NCI-H1092 (cell line): ENCODE data around the gene DGLUCY.
"Not testable (repeated sequence)": the region's sequence is repeated elsewhere in the genome, so short reads cannot be mapped to it uniquely, and the experiment has no call there.

Experiments used
- DNase-seq: peaks from one replicate; lab custom pipeline; 2025; lab: John Stamatoyannopoulos, UW

Gene DGLUCY

DNA sequence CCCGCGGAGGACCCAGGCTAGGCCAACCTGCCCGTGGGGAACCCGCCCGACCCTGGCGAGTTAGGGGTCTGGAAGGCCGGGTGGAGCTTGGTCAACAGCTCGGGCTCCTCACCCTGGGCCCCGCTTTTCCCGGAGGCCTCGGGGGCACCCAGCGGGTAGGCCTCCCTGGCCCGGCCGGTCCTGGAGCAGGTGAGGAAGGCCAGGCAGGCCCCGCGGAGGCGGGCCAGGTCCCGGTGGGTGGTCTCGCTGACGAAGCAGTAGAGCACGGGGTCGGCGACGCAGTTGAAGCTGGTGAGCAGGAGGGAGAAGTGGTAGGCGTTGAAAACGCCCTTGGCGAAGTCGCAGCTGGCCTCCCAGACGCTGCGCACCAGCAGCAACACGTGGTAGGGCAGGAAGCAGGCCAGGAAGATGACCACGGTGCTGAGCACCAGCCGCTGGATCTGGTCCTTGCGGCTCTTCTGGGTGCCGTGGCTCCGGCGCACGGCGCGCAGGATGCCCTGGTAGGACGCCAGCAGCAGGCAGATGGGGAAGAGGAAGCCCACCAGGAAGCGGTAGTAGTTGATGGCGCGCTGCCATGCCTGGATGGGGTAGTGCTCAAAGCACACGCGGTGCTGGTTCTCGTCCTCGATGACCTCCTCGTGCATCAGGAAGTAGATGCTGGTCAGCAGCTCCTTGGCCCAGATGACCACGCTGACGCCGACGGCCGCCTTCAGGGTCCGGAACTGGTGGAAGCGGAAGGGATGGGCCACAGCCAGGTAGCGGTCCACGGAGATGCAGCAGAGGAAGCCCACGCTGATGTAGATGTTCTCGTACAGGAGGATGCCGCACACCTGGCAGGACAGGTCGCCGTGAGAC lies 120.3 kb downstream of the DGLUCY start:
- DNase-seq: no peak

DNA sequence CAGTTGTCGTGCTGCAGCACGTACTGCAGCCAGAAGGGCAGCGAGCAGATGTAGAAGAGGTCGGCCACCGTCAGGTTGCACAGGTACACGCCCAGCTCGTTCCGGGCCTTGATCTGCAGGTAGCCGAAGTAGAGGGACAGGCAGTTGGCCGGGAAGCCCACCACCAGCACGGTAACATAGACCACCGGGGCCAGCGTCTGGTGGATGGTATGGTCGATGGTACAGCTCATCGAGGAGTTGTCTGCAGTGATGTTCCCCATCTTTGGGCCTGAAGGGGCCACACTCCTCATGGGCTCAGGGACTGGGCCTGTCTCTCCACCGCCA lies 120.9 kb downstream of the DGLUCY start:
- DNase-seq: no peak

DNA sequence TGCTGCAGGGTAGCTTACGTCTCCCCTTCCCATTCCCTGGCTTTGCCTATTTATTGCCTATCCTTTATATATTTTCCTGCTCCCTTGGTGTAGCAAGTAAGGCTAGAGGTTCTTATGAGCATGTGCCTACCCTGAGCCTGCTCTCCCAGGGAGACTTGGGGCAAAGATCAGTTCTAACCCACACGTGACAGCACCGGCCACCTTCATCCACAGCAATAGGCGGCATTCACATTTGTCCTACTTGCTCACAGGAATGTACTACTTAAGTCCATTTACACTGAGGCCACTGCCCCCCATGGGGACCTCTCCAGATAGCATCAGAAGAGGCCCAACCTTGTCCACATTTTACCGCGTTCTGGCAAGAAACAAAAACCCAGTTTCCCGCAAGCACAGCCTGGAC lies 122.0 kb downstream of the DGLUCY start:
- DNase-seq: no peak

DNA sequence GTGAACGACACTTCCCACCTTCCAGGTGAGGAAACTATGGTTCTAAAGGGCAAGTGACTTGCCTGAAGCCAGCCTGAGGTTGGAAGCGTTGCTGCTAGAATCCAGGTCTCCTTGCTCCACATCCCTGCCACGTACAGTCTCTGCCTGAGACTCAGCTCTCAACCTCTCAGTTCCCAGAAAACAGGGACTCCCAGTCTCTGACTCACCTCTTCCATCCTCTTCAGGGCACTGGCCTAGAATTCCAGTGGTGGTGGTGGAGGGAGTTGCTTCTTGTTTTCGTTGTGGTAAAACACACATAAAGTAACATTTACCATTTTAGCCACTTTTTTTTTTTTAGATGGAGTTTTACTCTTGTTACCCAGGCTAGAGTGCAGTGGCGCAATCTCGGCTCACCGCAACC lies 123.3 kb downstream of the DGLUCY start:
- DNase-seq: no peak

DNA sequence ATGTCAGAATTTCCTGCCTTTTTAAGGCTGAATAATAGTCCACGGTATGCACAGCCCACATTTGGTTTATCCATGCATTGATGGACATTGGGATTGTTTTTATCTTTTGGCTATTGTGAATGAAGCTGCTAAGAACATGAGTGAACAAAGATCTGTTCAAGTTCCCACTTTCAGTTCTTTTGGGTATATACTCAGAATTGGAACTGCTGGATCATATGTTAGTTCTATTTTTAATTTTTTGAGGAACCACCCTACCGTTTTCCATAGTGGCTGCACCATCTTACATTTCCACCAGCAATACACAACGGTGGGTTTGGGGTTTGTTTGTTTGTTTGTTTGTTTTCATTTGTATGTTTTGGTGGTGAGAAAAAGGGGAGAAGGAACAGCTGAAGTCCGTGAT lies 124.2 kb downstream of the DGLUCY start:
- DNase-seq: no peak

DNA sequence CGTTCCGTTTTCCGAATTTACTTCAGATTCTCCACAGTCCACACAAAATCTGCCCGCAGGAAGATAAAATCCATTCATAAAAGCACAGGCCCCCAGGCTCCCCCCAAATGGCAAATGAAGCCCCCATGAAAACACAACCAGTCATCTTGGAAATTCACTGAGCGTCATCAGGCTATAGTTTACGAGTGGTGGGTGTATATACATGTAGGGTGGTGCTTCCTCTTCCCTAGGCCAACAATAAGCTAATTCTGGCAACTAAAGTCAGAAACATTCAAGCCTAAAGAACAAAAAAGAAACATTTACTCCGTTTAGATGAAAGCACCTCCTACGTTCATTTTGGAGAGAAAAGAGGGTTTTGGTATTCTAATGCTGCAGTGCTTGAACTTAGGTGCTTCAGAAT lies 124.8 kb downstream of the DGLUCY start:
- no peak for DNase-seq

DNA sequence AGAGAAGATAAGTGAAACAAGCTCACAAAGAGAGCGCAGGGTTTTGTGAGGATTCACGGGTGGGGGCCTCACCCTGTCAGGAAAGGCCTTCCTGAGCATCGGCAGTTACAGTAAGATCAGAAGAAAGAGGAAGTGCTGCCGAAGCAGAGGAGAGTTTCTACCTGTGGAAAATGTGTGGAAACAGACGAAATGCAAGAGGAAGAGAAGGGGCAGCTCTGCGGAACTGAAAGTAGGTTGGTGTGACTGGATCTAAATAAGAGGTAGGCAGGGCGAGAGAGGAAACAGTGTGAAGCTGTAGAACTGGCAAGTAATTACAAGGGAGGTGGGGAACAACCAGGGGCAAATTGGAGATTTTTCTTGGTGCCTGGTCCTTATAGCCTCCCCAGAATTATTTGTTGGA lies 128.0 kb downstream of the DGLUCY start:
- DNase-seq: no peak

DNA sequence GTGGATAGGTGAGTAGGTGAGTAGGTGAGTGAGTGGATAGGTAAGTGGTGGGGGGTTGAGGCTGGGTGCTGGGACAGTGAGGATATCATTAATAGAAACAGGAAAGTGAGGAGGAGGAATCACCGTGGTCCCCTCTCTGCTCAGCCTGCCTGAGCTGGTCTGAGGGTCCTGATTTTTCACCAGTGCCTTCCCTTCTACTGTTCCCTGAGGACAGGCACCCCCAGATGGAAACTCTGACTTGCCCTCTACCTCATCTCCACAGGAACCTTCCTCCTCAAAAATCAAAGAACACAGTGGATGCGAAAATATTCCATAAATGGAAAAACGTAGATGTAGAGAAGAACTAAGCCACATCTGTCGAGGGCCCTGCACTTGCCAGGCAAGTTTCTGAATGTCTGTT lies 128.8 kb downstream of the DGLUCY start:
- no peak for DNase-seq

DNA sequence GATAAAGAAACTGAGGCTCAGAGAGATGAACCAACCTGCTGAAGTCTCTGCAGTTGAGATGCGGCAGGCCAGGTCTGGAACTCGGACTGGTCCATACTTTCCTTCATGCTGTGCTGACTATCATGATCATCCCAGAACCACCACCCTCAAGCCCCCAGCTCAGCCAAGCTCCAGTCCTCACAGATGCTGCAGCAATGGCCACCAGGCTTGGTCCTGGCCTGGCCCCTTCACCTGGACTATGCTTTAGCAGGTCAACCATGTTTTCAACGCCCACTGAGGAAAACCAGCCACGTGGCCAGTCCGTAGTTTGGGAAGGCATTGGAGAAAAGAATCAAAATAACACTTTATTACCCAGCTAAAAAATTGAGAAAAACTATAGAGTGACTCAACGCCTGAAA lies 129.2 kb downstream of the DGLUCY start:
- DNase-seq: no peak

DNA sequence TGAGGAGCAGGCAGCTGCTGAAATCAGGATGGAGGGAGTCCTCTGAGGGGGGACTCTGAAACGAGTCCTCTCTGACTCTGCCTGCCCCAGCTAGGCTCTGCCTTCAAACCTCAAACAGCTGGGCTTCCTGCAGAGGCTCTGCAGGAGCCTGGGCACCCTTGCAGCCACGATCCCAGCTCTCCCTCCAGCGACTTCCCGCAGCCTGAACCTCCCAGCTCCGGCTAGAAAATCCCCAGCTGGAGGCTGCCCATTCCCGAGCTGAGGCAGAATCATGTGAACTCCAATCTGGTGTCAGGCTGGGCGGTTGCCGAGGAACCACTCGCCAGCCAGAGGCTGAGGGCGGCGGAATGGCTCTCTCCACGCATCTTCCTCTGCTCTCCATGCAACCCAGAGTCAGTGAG lies 130.6 kb downstream of the DGLUCY start, which contains the start of gene GPR68:
Gene GPR68, minus strand, starts transcription at position 204 of the 401 bp plus-strand sequence. CDS start 9,654 bp downstream, outside the sequence.
- peak; percentile 56 for DNase-seq

DNA sequence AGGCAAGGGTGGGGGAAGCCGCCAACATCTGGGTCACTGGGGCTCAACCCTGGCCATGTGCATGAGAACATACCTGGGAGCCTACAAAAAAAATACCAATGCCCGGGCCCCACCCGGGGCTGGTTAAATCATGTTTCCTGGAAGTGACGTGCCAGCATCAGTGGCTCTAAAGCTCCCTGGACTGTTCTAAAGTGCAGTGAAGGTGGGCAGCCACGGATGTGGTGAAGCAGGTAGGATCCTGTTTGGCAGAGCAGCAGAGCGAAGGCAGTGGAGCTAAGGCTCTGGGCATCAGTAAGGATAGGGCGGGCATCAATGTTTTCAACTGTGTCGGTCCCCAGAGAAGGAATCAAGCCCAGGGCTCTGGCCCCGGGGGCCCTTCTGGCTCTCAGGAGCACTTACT lies 131.2 kb downstream of the DGLUCY start:
- no peak for DNase-seq

DNA sequence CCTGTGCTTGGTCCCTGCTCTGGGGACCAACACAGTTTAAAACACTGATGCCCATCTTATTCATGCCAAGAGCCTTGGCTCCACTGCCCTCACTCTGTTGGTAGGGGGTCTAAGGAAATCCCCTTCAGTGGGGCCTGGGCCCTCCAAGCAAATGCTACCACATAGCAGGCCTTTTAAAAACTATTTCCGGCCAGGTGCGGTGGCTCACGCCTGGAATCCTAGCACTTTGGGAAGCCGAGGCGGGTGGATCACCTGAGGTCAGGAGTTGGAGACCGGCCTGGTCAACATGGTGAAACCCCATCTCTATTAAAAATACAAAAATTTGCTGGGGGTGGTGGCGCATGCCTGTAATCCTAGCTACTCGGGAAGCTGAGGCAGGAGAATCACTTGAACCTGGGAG lies 131.7 kb downstream of the DGLUCY start:
- not testable (repeated sequence) for DNase-seq

DNA sequence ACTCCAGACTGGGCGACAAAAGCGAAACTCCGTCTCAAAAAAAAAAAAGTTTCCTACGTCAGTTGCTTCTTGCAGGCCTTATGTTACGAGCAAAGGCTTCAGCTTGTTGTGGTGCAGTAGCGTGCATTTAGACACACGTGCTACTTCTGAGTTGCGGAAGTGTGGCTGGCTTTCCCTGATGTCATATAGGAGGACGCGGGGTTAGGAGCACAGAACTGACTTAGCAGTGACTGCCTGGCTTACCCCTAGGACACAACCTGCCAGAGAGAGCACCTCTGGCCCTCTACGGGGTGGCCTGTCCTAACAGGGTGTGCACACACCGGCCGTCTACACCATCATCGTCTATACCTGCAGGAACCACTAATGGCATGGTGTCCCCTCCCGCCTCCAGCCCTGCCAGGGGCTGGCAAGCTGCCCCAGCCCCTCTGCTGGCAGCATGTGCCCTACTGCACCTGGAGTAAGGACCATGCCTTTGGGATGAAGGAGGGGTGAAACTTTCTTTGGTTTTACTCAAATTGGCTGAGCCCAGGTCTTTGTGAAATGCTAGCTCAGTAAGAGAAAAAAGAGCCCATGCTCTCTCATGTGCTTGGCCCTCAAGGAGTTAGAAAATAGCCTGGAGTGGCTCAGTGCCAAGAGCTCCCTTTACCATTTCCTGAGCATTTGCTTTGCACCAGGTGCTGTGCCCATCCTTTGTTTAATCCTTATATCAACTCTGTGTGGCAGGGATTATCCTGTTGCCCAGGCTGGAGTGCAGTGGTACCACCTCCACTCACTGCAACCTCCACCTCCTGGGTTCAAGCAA lies 132.4 kb downstream of the DGLUCY start:
- DNase-seq: peak; percentile 70

DNA sequence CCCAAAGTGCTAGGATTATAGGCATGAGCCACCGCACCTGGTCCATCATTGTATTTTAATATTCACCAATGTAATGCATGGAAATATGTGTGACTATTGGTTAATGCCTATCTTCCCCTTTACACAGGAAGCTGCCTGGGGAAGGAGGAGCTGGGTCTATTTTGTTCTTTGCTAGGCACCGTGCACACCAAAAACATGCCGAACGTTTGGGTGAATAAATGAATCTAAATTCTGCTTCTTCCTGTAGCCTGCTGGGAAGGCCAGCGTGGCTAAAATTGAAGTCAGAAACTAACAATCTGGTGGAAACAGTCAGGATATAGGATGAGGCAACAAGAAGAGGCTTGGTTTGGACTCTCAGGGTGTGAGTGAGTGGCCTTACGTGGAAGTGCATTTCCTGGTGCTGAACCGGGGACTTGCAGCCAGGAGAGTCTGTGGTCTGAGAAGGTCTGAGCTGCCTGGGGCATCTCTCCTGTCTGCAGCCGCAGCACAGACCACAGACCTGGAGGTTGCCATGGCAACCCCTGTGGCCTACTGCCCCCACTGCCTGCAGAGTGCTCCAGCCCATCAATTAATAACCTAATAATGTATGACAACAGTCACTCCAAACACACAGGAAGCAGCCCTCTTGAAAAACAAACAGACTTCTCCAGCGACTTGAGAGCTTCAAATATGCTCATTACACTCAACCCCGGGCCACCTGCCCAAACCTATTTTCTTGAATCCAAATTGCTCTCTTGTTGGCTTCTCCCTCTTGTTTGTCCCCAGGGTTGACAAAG lies 136.2 kb downstream of the DGLUCY start:
- peak; percentile 93 for DNase-seq

DNA sequence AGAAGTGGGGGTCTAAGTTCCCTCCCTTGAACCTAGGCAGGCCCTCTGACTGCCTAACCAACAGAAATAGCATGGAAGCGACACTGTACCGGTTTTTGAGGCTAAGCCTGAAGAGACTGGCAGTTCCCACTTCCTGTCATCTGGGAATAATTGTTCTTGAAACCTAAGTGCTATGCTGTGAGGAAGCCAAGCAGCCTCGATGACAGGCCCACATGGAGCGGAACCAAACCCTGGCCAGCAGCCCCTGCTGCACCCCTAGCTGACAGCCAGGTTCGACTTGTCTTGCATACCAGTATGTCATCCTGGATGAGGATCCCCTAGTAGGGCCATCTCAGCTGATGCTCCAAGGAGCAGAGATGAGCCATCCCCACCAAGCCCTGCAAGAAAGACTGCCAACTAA lies 137.0 kb downstream of the DGLUCY start:
- DNase-seq: peak; percentile 77

DNA sequence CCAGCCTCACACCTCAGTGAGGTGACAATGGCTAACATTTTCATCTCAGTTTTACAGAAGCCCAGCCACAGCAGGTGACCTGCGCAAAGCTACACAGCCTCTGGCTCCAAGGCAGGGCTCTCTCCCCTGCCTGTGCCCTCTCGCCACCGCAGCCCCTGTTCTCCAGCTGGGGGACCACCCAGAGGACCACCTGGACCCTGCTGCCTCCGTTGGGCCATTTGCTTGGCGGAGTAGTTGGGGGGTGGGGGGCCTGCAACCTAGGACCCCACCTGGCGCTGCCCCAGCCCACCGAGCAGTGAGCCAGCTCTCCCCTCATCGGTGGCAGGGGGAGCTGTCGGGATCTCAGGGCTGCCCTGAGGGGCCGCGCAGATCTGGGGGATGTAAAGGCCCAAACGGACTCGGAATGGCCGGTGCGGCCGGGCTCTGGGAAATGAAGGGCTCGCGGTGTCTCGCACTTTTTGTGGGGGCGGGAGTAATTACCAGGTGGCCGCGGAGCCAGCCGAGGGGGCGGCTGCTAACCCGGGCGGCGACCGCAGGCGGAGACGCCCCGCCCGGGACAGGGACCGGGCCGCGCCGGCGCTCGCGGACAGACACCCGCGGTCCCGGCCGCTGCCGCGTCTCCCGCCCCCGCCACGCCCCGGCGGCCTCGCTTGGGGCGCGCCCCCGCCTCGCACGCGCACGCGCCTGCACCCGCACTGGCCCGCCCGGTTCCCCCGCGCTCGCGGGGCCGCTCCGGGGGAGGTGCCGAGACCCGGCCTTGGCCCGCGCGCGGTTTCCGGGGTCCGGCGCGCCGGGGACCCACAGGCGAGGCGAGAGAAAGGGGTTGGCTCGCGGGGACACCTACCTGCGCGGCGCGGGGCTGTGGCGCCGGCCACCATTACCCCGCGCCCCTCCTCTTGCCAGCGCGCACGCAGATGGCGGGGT lies 139.3 kb downstream of the DGLUCY start:
- no peak for DNase-seq

DNA sequence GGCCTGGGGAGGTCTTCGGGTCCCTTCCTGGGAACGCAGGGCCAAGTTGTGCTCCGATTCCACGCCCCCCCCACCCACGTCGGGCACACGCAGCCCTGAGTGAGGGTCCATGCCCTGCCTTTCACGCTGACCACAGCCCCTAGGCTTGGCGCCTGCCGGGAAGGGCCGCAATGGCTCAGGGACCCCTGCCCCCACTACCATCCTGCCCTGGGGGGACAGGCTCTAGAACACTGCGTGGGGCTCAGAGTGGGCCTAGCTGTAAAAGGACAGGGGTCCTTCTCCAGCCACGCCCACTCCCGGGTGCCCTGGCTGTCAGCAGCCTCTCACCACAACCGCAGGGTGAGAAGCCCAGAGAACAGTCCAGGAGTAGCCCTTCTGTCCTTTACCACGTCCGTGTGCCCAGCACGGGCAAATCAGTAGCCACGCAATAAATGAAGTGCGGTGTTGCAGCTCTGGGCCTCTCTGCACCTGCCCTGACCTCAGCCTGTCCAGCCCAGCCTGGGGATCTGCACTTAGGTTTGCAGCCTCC lies 140.0 kb downstream of the DGLUCY start:
- peak; percentile 23 for DNase-seq

DNA sequence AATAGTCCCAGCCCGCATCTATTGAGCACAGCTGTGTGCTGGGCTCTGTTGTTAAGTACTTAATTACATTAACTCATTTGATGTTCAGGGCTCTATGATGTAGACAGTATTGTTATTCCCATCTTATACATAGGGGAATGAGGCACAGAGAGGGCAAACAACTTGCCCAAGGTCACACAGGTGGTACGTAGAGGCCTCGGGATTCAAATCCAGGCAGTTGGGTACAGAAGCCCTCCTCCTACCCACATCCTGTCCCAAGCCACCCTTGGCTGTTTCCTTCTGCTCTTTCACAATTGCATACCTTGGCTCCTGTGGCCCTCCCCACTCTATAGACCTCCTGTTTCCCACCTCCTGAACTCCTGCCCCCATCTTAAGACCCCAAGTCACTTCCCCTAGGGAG lies 140.6 kb downstream of the DGLUCY start:
- DNase-seq: no peak

DNA sequence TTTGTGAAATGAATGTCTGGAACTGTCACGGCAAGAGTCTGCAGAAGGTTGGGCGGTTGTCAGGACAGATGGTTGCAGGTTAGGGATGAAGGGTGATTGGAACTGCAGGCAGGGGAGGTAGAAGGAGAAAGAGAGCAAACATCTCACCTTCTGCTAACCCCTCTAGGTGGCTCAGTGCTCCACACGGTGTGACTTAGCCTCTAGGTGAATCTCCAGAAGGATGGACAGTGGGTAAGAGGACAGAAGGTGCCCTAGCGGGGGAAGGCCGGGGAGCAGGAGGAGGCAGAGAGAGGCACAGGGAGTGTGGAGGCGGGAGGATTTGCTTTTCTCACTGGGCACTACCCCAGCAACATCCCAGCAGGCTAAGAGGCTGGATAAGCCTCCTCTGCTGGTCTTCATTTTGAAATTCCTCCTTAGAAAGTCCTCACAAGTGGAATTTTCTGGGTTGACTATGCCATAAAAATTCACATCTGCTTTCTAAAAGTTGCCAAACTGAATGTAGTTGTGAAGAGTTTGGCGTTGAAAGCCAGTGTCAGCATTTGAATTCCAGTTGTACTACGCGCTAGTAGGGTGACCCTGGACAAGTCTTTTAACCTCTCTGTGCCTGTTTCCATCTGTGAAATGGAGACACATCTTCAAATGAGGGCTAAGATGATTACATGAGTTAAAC lies 141.3 kb downstream of the DGLUCY start:
- no peak for DNase-seq

DNA sequence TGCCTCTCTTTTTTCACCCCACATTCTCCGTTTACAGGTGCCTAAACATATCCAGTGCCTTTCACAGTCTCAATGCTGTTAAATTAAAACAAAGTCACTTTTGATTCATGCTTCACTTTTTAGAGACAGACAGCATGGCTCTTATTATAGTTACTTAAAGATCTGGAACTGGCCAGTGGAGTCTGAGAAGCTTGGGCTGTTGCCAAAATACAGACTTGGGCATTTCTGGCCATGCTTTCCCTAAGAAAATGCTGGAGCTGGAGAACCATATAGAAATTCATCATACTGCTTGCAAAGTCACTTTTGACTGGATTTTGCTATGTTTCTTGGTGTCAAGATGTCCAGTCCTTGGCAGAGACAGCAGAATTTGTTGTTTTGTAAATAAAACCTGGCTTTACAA lies 142.8 kb downstream of the DGLUCY start:
- DNase-seq: no peak
